Ovary (tissue), 9 donors: ENCODE data around the gene SCN5A. TPM values are rescaled to one million over a fixed set of nuclear protein-coding genes. Genes with fewer than 3 reads are reported as not detected.

ENCODE experiments used
- DNase-seq, 5 donors: peaks; one replicate each; pipeline ENCODE4 v3.0.0-alpha.2; 2019 to 2020
- H3K27ac ChIP-seq, 2 donors: fragments of 200-600 bp; one replicate each; pipeline versions ENCODE4 v1.5.1 to v1.8.0; 2019 to 2022
- H3K27me3 ChIP-seq: fragments of 200-600 bp; one replicate; pipeline ENCODE4 v1.8.0; 2022
- H3K36me3 ChIP-seq: fragments of 200-600 bp; sonication (generic); one replicate; pipeline ENCODE4 v1.5.1; 2019
- H3K4me1 ChIP-seq: one replicate; pipeline ENCODE4 v1.8.1; 2013; ENCODE audit warnings: mild to moderate bottlenecking, moderate library complexity; ENCODE audit not compliant: insufficient read depth
- H3K4me3 ChIP-seq: fragments of 200-600 bp; sonication (generic); one replicate; pipeline ENCODE4 v1.5.1; 2017
- H3K9me3 ChIP-seq, 2 donors: fragments of 200-600 bp in 1 of 2; sonication (generic) in 1 of 2; one replicate each; pipeline versions ENCODE4 v1.5.1 to v1.8.1; 2013 to 2019; ENCODE audit warnings: mild to moderate bottlenecking in 1 of 2, moderate library complexity in 1 of 2
- EP300 ChIP-seq: sonication (generic); formaldehyde crosslinking; IDR thresholded peaks from one replicate; pipeline ENCODE4 v1.6.1; 2017; ENCODE audit warnings: antibody characterized with exemption
- POLR2A ChIP-seq: fragments of 450-650 bp; IDR thresholded peaks from one replicate; pipeline ENCODE4 v1.6.1; 2017; ENCODE audit warnings: antibody characterized with exemption, mild to moderate bottlenecking, moderate library complexity
- WGBS, 3 donors: extraction: QIAGEN DNeasy Blood & Tissue Kit in 1 of 3; methylation state at CpG; one replicate each; pipeline versions ENCODE4 v1.1.5 to v1.1.7; 2013 to 2017; 5-methylcytosine and 5-hydroxymethylcytosine counted together
- intact Hi-C, 4 donors: fragments of 100-400 bp; cut with DNase I; formaldehyde crosslinking; loops; one replicate each; pipeline versions ENCODE4 v1.11.0 to v1.15.1; 2022 to 2023
- polyA plus RNA-seq, 2 donors: library from polyadenylated mRNA; stranded (reverse); fragments of 200-250 nt in 1 of 2; fragments of 350-450 nt in 1 of 2; fragmentation: Illumina TruSeq in 1 of 2; extraction: RNeasy Lipid Tissue Mini Kit (QIAGEN cat#74804) in 1 of 2; gene quantifications; one replicate each; pipeline ENCODE4 v1.2.3, GENCODE V29; 2013 to 2014
- total RNA-seq, 7 donors: library from RNA; depleted of rRNA in 2 of 7; stranded (reverse); fragments of >200 nt in 2 of 7; fragmentation: NEBNext Ultra II Directional in 3 of 7; extraction: Animal tissue kit (Norgen Biotek cat#: 25700) in 3 of 7; gene quantifications; one replicate each; pipeline versions ENCODE4 v1.1.0 to v1.2.4, GENCODE V29; 2016 to 2023
- TF ChIP-seq, protein P1 (sequence below), 3 donors: fragments of 450-650 bp in 2 of 3; fragments of 200-600 bp in 1 of 3; IDR thresholded peaks; one replicate each; pipeline versions ENCODE4 v1.5.1 to v1.8.0; 2016 to 2022; ENCODE audit warnings: antibody characterized with exemption in 3 of 3, mild to moderate bottlenecking in 1 of 3
- donor health status: DM: no; HTN: no; CAD: no; lungs with moderate emphysema.
- donor health status: DM: no; HTN: no; CAD: no.
- donor health status: Bipolar disorder and iron deficiency.
- donor health status: DM: yes; HTN: yes; CAD: no.
- donor health status: DM: no; HTN: no; CAD: no.
- donor health status: DM: yes; HTN: yes; CAD: no.

Gene SCN5A
- total and polyA plus RNA-seq, 9 donors = 0.67 to 4.7 (median 2.1) TPM

GRCh38 chr3:38623539-38623938, 25.9 kb downstream of the SCN5A start:
- H3K27ac ChIP-seq = no peak overlapping the region
- no peak for DNase-seq
- TF ChIP-seq POLR2A (no peak), EP300 (no peak)
- TF ChIP-seq, protein P1, sequence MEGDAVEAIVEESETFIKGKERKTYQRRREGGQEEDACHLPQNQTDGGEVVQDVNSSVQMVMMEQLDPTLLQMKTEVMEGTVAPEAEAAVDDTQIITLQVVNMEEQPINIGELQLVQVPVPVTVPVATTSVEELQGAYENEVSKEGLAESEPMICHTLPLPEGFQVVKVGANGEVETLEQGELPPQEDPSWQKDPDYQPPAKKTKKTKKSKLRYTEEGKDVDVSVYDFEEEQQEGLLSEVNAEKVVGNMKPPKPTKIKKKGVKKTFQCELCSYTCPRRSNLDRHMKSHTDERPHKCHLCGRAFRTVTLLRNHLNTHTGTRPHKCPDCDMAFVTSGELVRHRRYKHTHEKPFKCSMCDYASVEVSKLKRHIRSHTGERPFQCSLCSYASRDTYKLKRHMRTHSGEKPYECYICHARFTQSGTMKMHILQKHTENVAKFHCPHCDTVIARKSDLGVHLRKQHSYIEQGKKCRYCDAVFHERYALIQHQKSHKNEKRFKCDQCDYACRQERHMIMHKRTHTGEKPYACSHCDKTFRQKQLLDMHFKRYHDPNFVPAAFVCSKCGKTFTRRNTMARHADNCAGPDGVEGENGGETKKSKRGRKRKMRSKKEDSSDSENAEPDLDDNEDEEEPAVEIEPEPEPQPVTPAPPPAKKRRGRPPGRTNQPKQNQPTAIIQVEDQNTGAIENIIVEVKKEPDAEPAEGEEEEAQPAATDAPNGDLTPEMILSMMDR (IDR thresholded peaks at IDR 0.05) = no peak
- H3K4me3 ChIP-seq = no peak overlapping the region
- no peaks in the 10 kb centered on the region for H3K9me3 ChIP-seq
- no peaks in the 10 kb centered on the region for H3K27me3 ChIP-seq
- intact Hi-C loops = no loop called here
- 77 to 83% (median 82%) methylated on average over 10 of the region's 10 CpGs for WGBS, 3 donors
- no peaks in the 10 kb centered on the region for H3K36me3 ChIP-seq
- no peaks in the 10 kb centered on the region for H3K4me1 ChIP-seq

DNA sequence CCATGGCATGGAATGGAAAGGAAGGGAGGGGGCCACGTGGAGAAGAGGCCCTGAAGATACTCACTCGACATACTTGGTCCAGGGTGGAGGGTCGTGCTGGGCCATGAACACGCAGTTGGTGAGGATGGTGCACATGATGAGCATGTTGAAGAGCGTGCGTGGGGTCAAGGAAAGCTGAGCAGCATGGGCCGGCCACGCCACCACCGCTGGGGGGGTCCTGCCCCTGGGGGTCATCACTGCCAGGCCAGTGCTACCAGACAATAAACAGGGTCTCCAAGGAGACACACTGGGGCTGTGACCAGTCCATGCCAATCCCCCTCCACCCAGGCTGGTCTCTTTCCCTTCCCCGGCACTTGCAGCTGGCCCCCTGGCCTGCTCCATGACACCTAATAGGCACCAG, 27.2 kb downstream of the SCN5A start:
- Histone ChIP-seq H3K4me3 (no peak overlapping the region), H3K27ac (no peak overlapping the region), H3K27me3 (no peaks in the 10 kb centered on the region), H3K36me3 (no peaks in the 10 kb centered on the region), H3K4me1 (no peaks in the 10 kb centered on the region), H3K9me3 (no peaks in the 10 kb centered on the region)
- DNase-seq = no peak
- intact Hi-C loops = no loop called here
- no peak for TF ChIP-seq EP300
- TF ChIP-seq POLR2A = no peak
- TF ChIP-seq, protein P1 (IDR thresholded peaks at IDR 0.05) = no peak
- 92 to 94% (median 93%) methylated on average over 10 of the region's 10 CpGs for WGBS, 3 donors

GRCh38 chr3:38620236-38620635, 29.3 kb downstream of the SCN5A start:
- no peak for TF ChIP-seq POLR2A
- TF ChIP-seq, protein P1 (IDR thresholded peaks at IDR 0.05) = no peak
- no peak for TF ChIP-seq EP300
- H3K9me3 ChIP-seq = no peaks in the 10 kb centered on the region
- no peak overlapping the region for H3K4me3 ChIP-seq
- H3K4me1 ChIP-seq = no peaks in the 10 kb centered on the region
- H3K36me3 ChIP-seq = no peaks in the 10 kb centered on the region
- H3K27ac ChIP-seq = no peak overlapping the region
- intact Hi-C loops = no loop called here
- H3K27me3 ChIP-seq = no peaks in the 10 kb centered on the region
- no peak for DNase-seq
- WGBS, 3 donors = 77 to 94% (median 86%) methylated on average over 5 of the region's 5 CpGs

DNA sequence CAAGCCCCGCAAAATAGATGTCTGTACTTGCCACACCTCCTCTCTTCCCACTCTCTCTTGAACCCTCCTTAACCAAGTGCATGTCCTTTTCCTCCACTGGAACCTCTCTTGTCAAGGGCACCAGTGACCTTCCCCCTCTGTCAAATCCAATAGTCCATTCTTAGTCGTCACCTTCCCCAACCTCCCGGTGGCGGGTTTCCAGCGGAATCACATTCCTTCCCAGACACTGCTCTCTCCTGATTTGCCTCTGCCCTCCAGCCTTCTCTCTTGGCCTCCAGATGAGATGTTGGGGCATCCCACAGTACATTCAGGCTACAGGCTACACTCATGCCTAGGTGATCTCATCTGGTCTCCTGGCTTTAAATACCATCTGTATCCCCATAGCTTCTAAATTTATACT, 31.1 kb downstream of the SCN5A start:
- WGBS, 3 donors = 78 to 91% (median 80%) methylated on average over 5 of the region's 5 CpGs
- H3K9me3 ChIP-seq = no peaks in the 10 kb centered on the region

More for the DNA sequence above, 31.1 kb downstream of the SCN5A start:
- no peaks in the 10 kb centered on the region for H3K27me3 ChIP-seq
- no peak overlapping the region for H3K27ac ChIP-seq
- H3K4me3 ChIP-seq = no peak overlapping the region
- DNase-seq = no peak
- TF ChIP-seq, protein P1 (IDR thresholded peaks at IDR 0.05) = no peak
- TF ChIP-seq EP300 (no peak), POLR2A (no peak)
- intact Hi-C loops = no loop called here
- no peaks in the 10 kb centered on the region for H3K4me1 ChIP-seq
- no peaks in the 10 kb centered on the region for H3K36me3 ChIP-seq
